IMR-90 (cell line): Measurements from ENCODE around the gene TDRD1. TPM values are rescaled to one million over a fixed set of nuclear protein-coding genes. Genes with fewer than 3 reads are reported as not detected.

Experiments used
- ATAC-seq: fragments of 200-7000 bp; cut with Tn5 transposase; 2 replicates; pipeline ENCODE4 v1.9.1; 2020; ENCODE audit warnings: low read depth, mild to moderate bottlenecking, moderate library complexity
- BruUV-seq: library from RNA; stranded (reverse); fragments of 400-500 nt; replicated peaks from 2 replicates; lab custom pipeline; 2021; lab: Mats Ljungman, UMichigan
- CTCF ChIA-PET: fragments of 300-600 bp; formaldehyde crosslinking; extraction: SDS; loops from one replicate; lab custom pipeline; 2021; ENCODE audit warnings: antibody characterized with exemption; lab: Yijun Ruan, JAX
- POLR2A ChIA-PET: fragments of 300-600 bp; sonication (Branson Sonifier 250); formaldehyde crosslinking; loops from one replicate; lab custom pipeline; 2022; ENCODE audit warnings: antibody characterized with exemption; ENCODE audit not compliant: unreplicated experiment; lab: Charles Lee
- DNase-seq: peaks from one replicate; pipeline ENCODE4 v3.0.0; 2013
- H2AFZ ChIP-seq: replicated peaks from 2 replicates; pipeline ENCODE3; 2013; ENCODE audit warnings: low read length, mild to moderate bottlenecking; ENCODE audit not compliant: poor library complexity
- H2AK5ac ChIP-seq: 2 replicates; pipeline ENCODE4 v1.6.1; 2013; ENCODE audit warnings: low read depth, low read length, inconsistent platforms
- H2AK9ac ChIP-seq: replicated peaks from 2 replicates; pipeline ENCODE3; 2013; ENCODE audit warnings: mild to moderate bottlenecking, low read depth, low read length, moderate library complexity; ENCODE audit not compliant: poor library complexity
- H2BK120ac ChIP-seq: 2 replicates; pipeline ENCODE4 v1.6.1; 2013; ENCODE audit warnings: low read depth, low read length, inconsistent platforms
- H2BK15ac ChIP-seq: 3 replicates; pipeline ENCODE4 v1.6.1; 2013; ENCODE audit warnings: low read depth, low read length, inconsistent platforms
- H2BK20ac ChIP-seq: 2 replicates; pipeline ENCODE4 v1.6.1; 2013; ENCODE audit warnings: low read depth, mild to moderate bottlenecking, inconsistent platforms, low read length, moderate library complexity
- H2BK5ac ChIP-seq: 2 replicates; pipeline ENCODE4 v1.6.1; 2013; ENCODE audit warnings: mild to moderate bottlenecking, low read depth, low read length, inconsistent platforms; ENCODE audit not compliant: poor library complexity, severe bottlenecking
- H3K14ac ChIP-seq: replicated peaks from 2 replicates; pipeline ENCODE4 v1.6.1; 2013; ENCODE audit warnings: low read depth, low read length, inconsistent platforms
- H3K18ac ChIP-seq: 2 replicates; pipeline ENCODE4 v1.6.1; 2013; ENCODE audit warnings: low read depth, low read length, control low read depth
- H3K23ac ChIP-seq: 2 replicates; pipeline ENCODE4 v1.6.1; 2013; ENCODE audit warnings: low read depth, low read length, inconsistent platforms
- H3K27ac ChIP-seq: 2 replicates; pipeline ENCODE4 v1.5.1; 2013; ENCODE audit warnings: mild to moderate bottlenecking, control low read depth, low read length; ENCODE audit not compliant: insufficient read depth
- H3K27me3 ChIP-seq: 2 replicates; pipeline ENCODE4 v1.6.1; 2013; ENCODE audit warnings: low read length; ENCODE audit not compliant: control insufficient read depth, insufficient read depth
- H3K36me3 ChIP-seq: 2 replicates; pipeline ENCODE4 v1.6.1; 2013; ENCODE audit warnings: low read length, mixed read lengths; ENCODE audit not compliant: control insufficient read depth, insufficient read depth
- H3K4ac ChIP-seq: 2 replicates; pipeline ENCODE4 v1.6.1; 2013; ENCODE audit warnings: low read depth, low read length, inconsistent platforms
- H3K4me1 ChIP-seq: 2 replicates; pipeline ENCODE4 v1.6.1; 2013; ENCODE audit warnings: low read length, mixed read lengths; ENCODE audit not compliant: control insufficient read depth, insufficient read depth
- H3K4me2 ChIP-seq: 2 replicates; pipeline ENCODE4 v1.6.1; 2013; ENCODE audit warnings: low read depth, mild to moderate bottlenecking, control low read depth, low read length, moderate library complexity
- H3K4me3 ChIP-seq: 2 replicates; pipeline ENCODE4 v1.5.1; 2013; ENCODE audit warnings: low read depth, mild to moderate bottlenecking, control low read depth, low read length, moderate library complexity; ENCODE audit not compliant: insufficient read depth
- H3K56ac ChIP-seq: 2 replicates; pipeline ENCODE4 v1.6.1; 2013; ENCODE audit warnings: low read length, inconsistent platforms; ENCODE audit not compliant: insufficient read depth; ENCODE audit errors: extremely low read depth
- H3K79me1 ChIP-seq, 2 experiments: 2 replicates each; pipeline ENCODE4 v1.6.1; 2013; ENCODE audit warnings: low read length in 2 of 2, inconsistent platforms in 1 of 2, low read depth in 1 of 2
- H3K9ac ChIP-seq: 2 replicates; pipeline ENCODE4 v1.6.1; 2013; ENCODE audit warnings: low read depth, low read length, control low read depth
- H3K9me1 ChIP-seq: 2 replicates; pipeline ENCODE4 v1.6.1; 2013; ENCODE audit warnings: low read length, inconsistent platforms; ENCODE audit not compliant: insufficient read depth
- H3K9me3 ChIP-seq: 2 replicates; pipeline ENCODE4 v1.6.1; 2013; ENCODE audit warnings: low read length; ENCODE audit not compliant: control insufficient read depth, insufficient read depth
- H4K20me1 ChIP-seq: 2 replicates; pipeline ENCODE4 v1.6.1; 2013; ENCODE audit warnings: low read length, inconsistent platforms; ENCODE audit not compliant: insufficient read depth
- H4K5ac ChIP-seq: 2 replicates; pipeline ENCODE4 v1.6.1; 2013; ENCODE audit warnings: mild to moderate bottlenecking, low read depth, low read length, control low read depth
- H4K8ac ChIP-seq, 2 experiments: 2 replicates each; pipeline ENCODE4 v1.6.1; 2013; ENCODE audit warnings: low read depth in 2 of 2, low read length in 2 of 2, control low read depth in 1 of 2, inconsistent platforms in 1 of 2
- H4K91ac ChIP-seq: 2 replicates; pipeline ENCODE4 v1.6.1; 2013; ENCODE audit warnings: low read depth, low read length, inconsistent platforms; ENCODE audit not compliant: insufficient read depth
- BHLHE40 ChIP-seq: fragments of 150-350 bp; IDR thresholded peaks from 2 replicates; pipeline ENCODE4 v1.6.1; 2016; ENCODE audit warnings: mild to moderate bottlenecking, low read depth, low read length
- CEBPB ChIP-seq: IDR thresholded peaks from 2 replicates; pipeline ENCODE4 v1.6.1; 2012; ENCODE audit warnings: low read depth, low read length, improper control_type of control experiment
- ELK1 ChIP-seq: fragments of 150-350 bp; IDR thresholded peaks from 2 replicates; pipeline ENCODE4 v1.6.1; 2016; ENCODE audit warnings: low read depth, mild to moderate bottlenecking, low read length, moderate library complexity, borderline replicate concordance
- MAFK ChIP-seq: IDR thresholded peaks from 2 replicates; pipeline ENCODE4 v1.6.1; 2012; ENCODE audit warnings: low read depth, low read length, improper control_type of control experiment
- MXI1 ChIP-seq: IDR thresholded peaks from 2 replicates; pipeline ENCODE4 v1.6.1; 2012; ENCODE audit warnings: low read depth, mild to moderate bottlenecking, low read length, moderate library complexity, borderline replicate concordance
- NFE2L2 ChIP-seq: fragments of 150-350 bp; IDR thresholded peaks from 2 replicates; pipeline ENCODE4 v1.6.1; 2016; ENCODE audit warnings: low read depth, mild to moderate bottlenecking, low read length
- POLR2A ChIP-seq: IDR thresholded peaks from 2 replicates; pipeline ENCODE4 v1.6.1; 2012; ENCODE audit warnings: mild to moderate bottlenecking, low read depth, low read length
- RAD21 ChIP-seq: IDR thresholded peaks from 2 replicates; pipeline ENCODE4 v1.6.1; 2012; ENCODE audit warnings: low read length, improper control_type of control experiment
- RCOR1 ChIP-seq: IDR thresholded peaks from 2 replicates; pipeline ENCODE4 v1.6.1; 2012; ENCODE audit warnings: mild to moderate bottlenecking, low read length, improper control_type of control experiment; ENCODE audit not compliant: insufficient replicate concordance
- RFX5 ChIP-seq: IDR thresholded peaks from 2 replicates; pipeline ENCODE4 v1.8.0; 2012; ENCODE audit warnings: low read depth, mild to moderate bottlenecking, low read length, moderate library complexity
- SMC3 ChIP-seq: fragments of 150-350 bp; IDR thresholded peaks from 2 replicates; pipeline ENCODE4 v1.6.1; 2016; ENCODE audit warnings: low read depth, mild to moderate bottlenecking, antibody characterized with exemption, low read length, moderate library complexity
- WGBS, 2 experiments: methylation state at CpG; one replicate each; pipeline versions ENCODE4 v1.1.5 to v1.1.7; 2013; ENCODE audit warnings: missing lambda C conversion rate in 2 of 2; ENCODE audit not compliant: insufficient read length in 1 of 2; ENCODE audit errors: extremely low coverage in 2 of 2; 5-methylcytosine and 5-hydroxymethylcytosine counted together
- dilution Hi-C: fragments of 300-500 bp; cut with HindIII; formaldehyde crosslinking; loops from one replicate; pipeline ENCODE4 v1.14.3; 2018; ENCODE audit warnings: low sequenced_read_pairs; ENCODE audit not compliant: unreplicated experiment
- in situ Hi-C: fragments of 300-500 bp; cut with MboI; formaldehyde crosslinking; loops from 3 replicates; pipeline ENCODE4 v1.14.3; 2019; ENCODE audit warnings: low sequenced_read_pairs, inconsistent platforms, mixed read lengths
- intact Hi-C: fragments of 100-400 bp; cut with micrococcal nuclease; formaldehyde crosslinking; loops from 2 replicates; pipeline ENCODE4 v1.10.0; 2022
- polyA plus RNA-seq, 3 experiments: library from polyadenylated mRNA; depleted of rRNA; stranded (reverse); fragments of >200 nt; gene quantifications; 2 replicates each; pipeline ENCODE4 v1.2.3, GENCODE V29; 2012; ENCODE audit warnings: low replicate concordance in 1 of 3
- total RNA-seq: library from RNA; depleted of rRNA; stranded (reverse); fragments of >200 nt; gene quantifications from 2 replicates; pipeline ENCODE4 v1.2.3, GENCODE V29; 2012

The TDRD1 gene
- total and polyA plus RNA-seq, 2 of the 4 experiments (the other 2 are of a cell fraction) = not detected

GRCh38 chr10:114243661-114244060 is 64.5 kb downstream of the TDRD1 start:
- Histone ChIP-seq H2BK5ac (no peak overlapping the region), H3K56ac (no peak overlapping the region), H3K14ac (no peak overlapping the region), H2BK120ac (no peak overlapping the region), H3K9me3 (peaks cover 2% of the 10 kb centered on the region; the same call in 1 of the 2 replicates), H4K8ac (no peak overlapping the region), H3K9ac (no peak overlapping the region), H4K5ac (no peak overlapping the region), H3K36me3 (no peaks in the 10 kb centered on the region), H3K9me1 (no peaks in the 10 kb centered on the region), H3K4me1 (no peaks in the 10 kb centered on the region), H4K91ac (no peak overlapping the region), H3K27me3 (peaks cover 66% of the 10 kb centered on the region), H2AK5ac (no peak overlapping the region), H3K4me3 (no peak overlapping the region), H2AK9ac (no peak overlapping the region), H2BK20ac (no peak overlapping the region), H2AFZ (no peak overlapping the region), H3K18ac (no peak overlapping the region), H3K4ac (no peak overlapping the region), H3K4me2 (no peak overlapping the region), H4K20me1 (no peaks in the 10 kb centered on the region), H2BK15ac (no peak overlapping the region), H3K23ac (no peak overlapping the region), H3K79me1 (no peaks in the 10 kb centered on the region), H3K27ac (no peak overlapping the region)
- WGBS, 2 experiments = no CpG with 5 or more reads among the region's 9 CpGs
- intact Hi-C loops = no loop called here
- CTCF ChIA-PET = no interaction called here
- no peak for ATAC-seq
- POLR2A ChIA-PET = no interaction called here
- in situ Hi-C loops = no loop called here
- no TSS peak for BruUV-seq
- DNase-seq = no peak
- dilution Hi-C loops = no loop called here
- TF ChIP-seq RFX5 (no peak), BHLHE40 (no peak), MXI1 (no peak), NFE2L2 (no peak), MAFK (no peak), POLR2A (no peak), SMC3 (no peak), CEBPB (no peak), RCOR1 (no peak), ELK1 (no peak), RAD21 (no peak)
